Left kidney (tissue), 8 donors: Measurements from ENCODE around the gene SULF2. TPM values are rescaled to one million over a fixed set of nuclear protein-coding genes. Genes with fewer than 3 reads are reported as not detected.
"Not testable (repeated sequence)": the region's sequence is repeated elsewhere in the genome, so short reads cannot be mapped to it uniquely, and the experiment has no call there.

Experiments used
- DNase-seq: peaks from one replicate; pipeline ENCODE4 v3.0.0-alpha.2; 2013
- long read RNA-seq, 8 donors: transcript quantifications; one replicate each; lab custom pipeline, GENCODE V29; 2026
- polyA plus RNA-seq: library from polyadenylated mRNA; unstranded; fragments of 120-200 nt; gene quantifications from one replicate; pipeline ENCODE4 v1.2.1, GENCODE V29; 2013; ENCODE audit not compliant: insufficient read length

SULF2 gene
- 71.7 TPM for polyA plus RNA-seq
- long read RNA-seq, donor 1, transcript SULF2-204 (5 exons, 1,635 nt), result major isoform, 5 of 52 reads
- long read RNA-seq, donor 1, partial matches to known transcripts, result 38 of 52 reads
- long read RNA-seq, donor 1, other reads (novel, unspliced or antisense), result 5 of 52 reads
- long read RNA-seq, donor 2, partial matches to known transcripts, result 17 of 19 reads
- long read RNA-seq, donor 2, other reads (novel, unspliced or antisense), result 0 of 19 reads
- long read RNA-seq, donor 3, partial matches to known transcripts, result 0 of 1 reads
- long read RNA-seq, donor 3, other reads (novel, unspliced or antisense), result 0 of 1 reads
- long read RNA-seq, donor 4, result 0 reads
- long read RNA-seq, donor 5, full-length matches to known transcripts, result 5 of 14 reads
- long read RNA-seq, donor 5, partial matches to known transcripts, result 0 of 14 reads
- long read RNA-seq, donor 5, other reads (novel, unspliced or antisense), result 9 of 14 reads
- long read RNA-seq, donor 6, partial matches to known transcripts, result 31 of 32 reads
- long read RNA-seq, donor 6, other reads (novel, unspliced or antisense), result 0 of 32 reads
- long read RNA-seq, donor 7, partial matches to known transcripts, result 38 of 45 reads
- long read RNA-seq, donor 7, other reads (novel, unspliced or antisense), result 5 of 45 reads
- long read RNA-seq, donor 8, partial matches to known transcripts, result 0 of 1 reads
- long read RNA-seq, donor 8, other reads (novel, unspliced or antisense), result 0 of 1 reads

GRCh38 chr20:47785311-47785853 lies at the start of gene SULF2:
Gene SULF2 (minus strand): TSS chr20:47785481. CDS start chr20:47757363, 28,118 bp downstream.
- DNase-seq, result no peak

GRCh38 chr20:47831675-47832074 lies 46.4 kb upstream of the SULF2 start:
- DNase-seq, result not testable (repeated sequence)

- not testable (repeated sequence) for DNase-seq
These were observed 41.4 kb upstream of the SULF2 start for GRCh38 chr20:47826716-47827115.

GRCh38 chr20:47826006-47826405 lies 40.7 kb upstream of the SULF2 start:
- DNase-seq, result not testable (repeated sequence)

- DNase-seq, result no peak
These were observed 39.9 kb upstream of the SULF2 start for GRCh38 chr20:47825011-47825762.

GRCh38 chr20:47823941-47824340 lies 38.7 kb upstream of the SULF2 start:
- not testable (repeated sequence) for DNase-seq

- DNase-seq, result no peak
These were observed 36.3 kb upstream of the SULF2 start for GRCh38 chr20:47821481-47822100.

GRCh38 chr20:47818996-47819609 lies 33.8 kb upstream of the SULF2 start:
- no peak for DNase-seq

GRCh38 chr20:47818466-47818865 lies 33.2 kb upstream of the SULF2 start:
- DNase-seq, result no peak

GRCh38 chr20:47818016-47818415 lies 32.7 kb upstream of the SULF2 start:
- no peak for DNase-seq

- no peak for DNase-seq
These were observed 32.3 kb upstream of the SULF2 start for GRCh38 chr20:47817573-47817972.

- no peak for DNase-seq
These were observed 31.5 kb upstream of the SULF2 start for GRCh38 chr20:47816487-47817451.

- no peak for DNase-seq
These were observed 30.6 kb upstream of the SULF2 start for GRCh38 chr20:47815866-47816265.

GRCh38 chr20:47815416-47815806 lies 30.1 kb upstream of the SULF2 start:
- DNase-seq, result no peak

GRCh38 chr20:47814632-47815415 lies 29.5 kb upstream of the SULF2 start:
- DNase-seq, result no peak

GRCh38 chr20:47810721-47811347 lies 25.6 kb upstream of the SULF2 start:
- DNase-seq, result no peak

- DNase-seq, result no peak
These were observed 24.9 kb upstream of the SULF2 start for GRCh38 chr20:47810116-47810677.
